K562 (cell line): ENCODE results near the gene GPX6. TPM values are rescaled to one million over a fixed set of nuclear protein-coding genes. Genes with fewer than 3 reads are reported as not detected.

Experiments
- ARID3A ChIP-seq: IDR thresholded peaks from 2 replicates; pipeline ENCODE4 v1.6.1; 2012; ENCODE audit warnings: low read depth, low read length, improper control_type of control experiment, borderline replicate concordance
- CTBP1 ChIP-seq: fragments of 450-650 bp; IDR thresholded peaks from 2 replicates; pipeline ENCODE4 v1.6.1; 2016; ENCODE audit warnings: borderline replicate concordance
- DACH1 ChIP-seq: fragments of 450-650 bp; IDR thresholded peaks from 2 replicates; pipeline ENCODE4 v1.6.1; 2018; ENCODE audit not compliant: partially characterized antibody
- ESRRA ChIP-seq: fragments of 450-650 bp; IDR thresholded peaks from 2 replicates; pipeline ENCODE4 v1.6.1; 2014; ENCODE audit warnings: low read depth, mild to moderate bottlenecking, moderate library complexity, borderline replicate concordance
- EWSR1 ChIP-seq: fragments of 450-650 bp; IDR thresholded peaks from 2 replicates; pipeline ENCODE4 v1.6.1; 2018; ENCODE audit warnings: borderline replicate concordance, mild to moderate bottlenecking, low read depth, moderate library complexity; ENCODE audit not compliant: partially characterized antibody
- MAZ ChIP-seq, 2 experiments: fragments of 450-650 bp in 1 of 2; sonication (generic) in 1 of 2; formaldehyde crosslinking; IDR thresholded peaks in 1 of 2; conservative IDR thresholded peaks in 1 of 2; 2 replicates each; pipeline versions ENCODE4 v1.4.0 to v1.5.0; 2020; ENCODE audit warnings: mild to moderate bottlenecking in 1 of 2, missing genetic modification reagents in 1 of 2
- POU5F1 ChIP-seq: fragments of 150-350 bp; IDR thresholded peaks from 2 replicates; pipeline ENCODE4 v1.6.1; 2014; ENCODE audit warnings: borderline replicate concordance, low read length, low read depth, mild to moderate bottlenecking; ENCODE audit not compliant: partially characterized antibody
- RBM17 ChIP-seq: fragments of 200-400 bp; formaldehyde crosslinking; IDR thresholded peaks from 2 replicates; pipeline ENCODE4 v1.6.1; 2017; ENCODE audit warnings: low read depth, mild to moderate bottlenecking, low read length, borderline replicate concordance
- SAP30 ChIP-seq: fragments of 200-600 bp; sonication (generic); IDR thresholded peaks from 2 replicates; pipeline ENCODE4 v1.6.1; 2012; ENCODE audit warnings: borderline replicate concordance, low read depth, mild to moderate bottlenecking, moderate library complexity, low read length, control low read depth, inconsistent platforms; ENCODE audit not compliant: insufficient read depth, poor library complexity, severe bottlenecking
- TCF15 ChIP-seq: fragments of 250-450 bp; sonication (Bioruptor Pico); IDR thresholded peaks from 2 replicates; pipeline ENCODE4 v1.8.0; 2022; ENCODE audit warnings: moderate library complexity, mild to moderate bottlenecking, inconsistent platforms
- ZNF583 ChIP-seq: fragments of 250-450 bp; sonication (Bioruptor Pico); IDR thresholded peaks from 2 replicates; pipeline ENCODE4 v1.4.0; 2020
- ZNF592 ChIP-seq: fragments of 450-650 bp; IDR thresholded peaks from 2 replicates; pipeline ENCODE4 v1.6.1; 2017; ENCODE audit warnings: antibody characterized with exemption, mild to moderate bottlenecking
- ZNF609 ChIP-seq: sonication (generic); formaldehyde crosslinking; IDR thresholded peaks from 2 replicates; pipeline ENCODE4 v1.8.1; 2023; ENCODE audit warnings: missing genetic modification reagents, mild to moderate bottlenecking, borderline replicate concordance
- ZNF830 ChIP-seq: fragments of 250-450 bp; sonication (Bioruptor Pico); IDR thresholded peaks from 2 replicates; pipeline ENCODE4 v1.5.0; 2021; ENCODE audit warnings: mild to moderate bottlenecking
- ZSCAN32 ChIP-seq: fragments of 450-650 bp; formaldehyde crosslinking; IDR thresholded peaks from 2 replicates; pipeline ENCODE4 v1.4.0; 2020; ENCODE audit warnings: mild to moderate bottlenecking, moderate library complexity
- polyA plus RNA-seq, 8 experiments: library from polyadenylated mRNA; depleted of rRNA in 4 of 8; stranded (reverse) in 5 of 8; unstranded in 3 of 8; fragments of >200 nt; fragmentation: Nextera tagmentation in 2 of 8; fragmentation: Illumina TruSeq in 1 of 8; extraction: Ambion mirVana in 2 of 8; extraction: Trizol in 1 of 8; gene quantifications; 2 replicates each; pipeline versions ENCODE4 v1.2.1 to v1.2.3, GENCODE V29; 2011 to 2014; ENCODE audit warnings: inconsistent platforms in 1 of 8, missing spikeins in 1 of 8
- total RNA-seq, 7 experiments: library from RNA; depleted of rRNA in 6 of 7; stranded (reverse); fragments of >200 nt in 6 of 7; fragmentation: Illumina TruSeq in 2 of 7; extraction: Trizol in 2 of 7; gene quantifications; 2 replicates each; pipeline versions ENCODE4 v1.2.1 to v1.2.3, GENCODE V29; 2011 to 2021; ENCODE audit warnings: low replicate concordance in 1 of 7

The GPX6 gene
- total and polyA plus RNA-seq, 9 of the 15 experiments (the other 6 are each of a cell fraction or from before 2014, with no cell fraction given), result not detected

- TF ChIP-seq ZNF592 (peak; percentile 63), DACH1 (peak; percentile 18), ARID3A (peak; percentile 9; the same call in 1 of the 2 replicates), CTBP1 (peak; percentile 50; the same call in 1 of the 2 replicates), ESRRA (peak; percentile 53; the same call in 1 of the 2 replicates), ZNF609 (CRISPR knock-in tag) (no peak), ZSCAN32 (no peak), SAP30 (no peak), RBM17 (no peak), ZNF583 (CRISPR knock-in tag) (0 out of 2 replicates have a peak, but pooled peaks have one; percentile 67), EWSR1 (no peak), POU5F1 (no peak), MAZ (CRISPR knock-in tag; conservative IDR thresholded peaks at IDR 0.05 in 1 of 2, IDR thresholded peaks at IDR 0.05 in 1 of 2) (no peak), ZNF830 (no peak), TCF15 (CRISPR knock-in tag) (0 out of 2 replicates have a peak, but pooled peaks have one; percentile 62)
Measured at GRCh38 chr6:28563430-28564095, 48.0 kb upstream of the GPX6 start (continued).
